Activated CD4-positive, CD25-positive, alpha-beta regulatory T cell treated with anti-CD3 and anti-CD28 coated beads, Interleukin-2, amount 50 U/mL, for 72 hours (primary cell): ENCODE measurements around the gene GEN1.

Source experiments
- DNase-seq: peaks from one replicate; pipeline ENCODE4 v3.0.0; 2021

Gene GEN1

GRCh38 chr2:17754773-17755425, 961 bp downstream of the GEN1 start:
- no peak for DNase-seq

- no peak for DNase-seq
Observed at GRCh38 chr2:17756668-17757067, 2.7 kb downstream of the GEN1 start.

GRCh38 chr2:17757321-17757720, 3.4 kb downstream of the GEN1 start:
- DNase-seq: no peak

- DNase-seq: no peak
Observed at GRCh38 chr2:17758118-17758517, 4.2 kb downstream of the GEN1 start.

- DNase-seq: no peak
Observed at GRCh38 chr2:17759805-17760204, 5.9 kb downstream of the GEN1 start.

GRCh38 chr2:17762451-17762850, 8.5 kb downstream of the GEN1 start:
- no peak for DNase-seq

GRCh38 chr2:17763641-17764333, 9.8 kb downstream of the GEN1 start:
- no peak for DNase-seq

GRCh38 chr2:17765398-17765797, 11.5 kb downstream of the GEN1 start:
- no peak for DNase-seq

GRCh38 chr2:17768894-17769293, 15.0 kb downstream of the GEN1 start:
- DNase-seq: no peak

- DNase-seq: no peak
Observed at GRCh38 chr2:17771956-17772355, 18.0 kb downstream of the GEN1 start.

- no peak for DNase-seq
Observed at GRCh38 chr2:17772532-17772931, 18.6 kb downstream of the GEN1 start.

GRCh38 chr2:17780546-17780945, 26.6 kb downstream of the GEN1 start:
- no peak for DNase-seq

GRCh38 chr2:17781482-17781881, 27.5 kb downstream of the GEN1 start:
- no peak for DNase-seq

- DNase-seq: no peak
Observed at GRCh38 chr2:17786727-17787126, 32.8 kb downstream of the GEN1 start.

- no peak for DNase-seq
Observed at GRCh38 chr2:17788773-17789172, 34.8 kb downstream of the GEN1 start.

GRCh38 chr2:17790536-17790935, 36.6 kb downstream of the GEN1 start:
- no peak for DNase-seq

GRCh38 chr2:17791121-17791816, 37.3 kb downstream of the GEN1 start:
- DNase-seq: no peak

GRCh38 chr2:17791817-17792130, 37.8 kb downstream of the GEN1 start:
- DNase-seq: no peak

- DNase-seq: no peak
Observed at GRCh38 chr2:17792515-17792914, 38.6 kb downstream of the GEN1 start.

GRCh38 chr2:17793296-17793695, 39.4 kb downstream of the GEN1 start:
- no peak for DNase-seq

- no peak for DNase-seq
Observed at GRCh38 chr2:17793803-17794354, 39.9 kb downstream of the GEN1 start.

- DNase-seq: no peak
Observed at GRCh38 chr2:17795309-17795708, 41.4 kb downstream of the GEN1 start.

- no peak for DNase-seq
Observed at GRCh38 chr2:17798338-17798737, 44.4 kb downstream of the GEN1 start.
